Keratinocyte (primary cell): ENCODE measurements around the gene PIM2.

Experiments used
- EZH2 ChIP-seq: IDR thresholded peaks from one replicate; pipeline ENCODE4 v1.6.1; 2012; ENCODE audit warnings: inconsistent platforms, mild to moderate bottlenecking, low read length, moderate library complexity
- TF ChIP-seq, protein P1 (sequence below), 3 experiments: IDR thresholded peaks in 1 of 3; conservative IDR thresholded peaks in 1 of 3; optimal IDR thresholded peaks in 1 of 3; 2 replicates in 2 of 3; 3 replicates in 1 of 3; pipeline versions ENCODE3 to v1.5.1; 2011; ENCODE audit warnings: low read length in 3 of 3, mild to moderate bottlenecking in 3 of 3, moderate library complexity in 2 of 3, control low read depth in 1 of 3, inconsistent platforms in 1 of 3; ENCODE audit not compliant: insufficient read depth in 2 of 3; ENCODE audit errors: extremely low read depth in 1 of 3

GRCh38 chrX:48960291-48960690 is 41.5 kb upstream of the PIM2 start:
- TF ChIP-seq, protein P1, sequence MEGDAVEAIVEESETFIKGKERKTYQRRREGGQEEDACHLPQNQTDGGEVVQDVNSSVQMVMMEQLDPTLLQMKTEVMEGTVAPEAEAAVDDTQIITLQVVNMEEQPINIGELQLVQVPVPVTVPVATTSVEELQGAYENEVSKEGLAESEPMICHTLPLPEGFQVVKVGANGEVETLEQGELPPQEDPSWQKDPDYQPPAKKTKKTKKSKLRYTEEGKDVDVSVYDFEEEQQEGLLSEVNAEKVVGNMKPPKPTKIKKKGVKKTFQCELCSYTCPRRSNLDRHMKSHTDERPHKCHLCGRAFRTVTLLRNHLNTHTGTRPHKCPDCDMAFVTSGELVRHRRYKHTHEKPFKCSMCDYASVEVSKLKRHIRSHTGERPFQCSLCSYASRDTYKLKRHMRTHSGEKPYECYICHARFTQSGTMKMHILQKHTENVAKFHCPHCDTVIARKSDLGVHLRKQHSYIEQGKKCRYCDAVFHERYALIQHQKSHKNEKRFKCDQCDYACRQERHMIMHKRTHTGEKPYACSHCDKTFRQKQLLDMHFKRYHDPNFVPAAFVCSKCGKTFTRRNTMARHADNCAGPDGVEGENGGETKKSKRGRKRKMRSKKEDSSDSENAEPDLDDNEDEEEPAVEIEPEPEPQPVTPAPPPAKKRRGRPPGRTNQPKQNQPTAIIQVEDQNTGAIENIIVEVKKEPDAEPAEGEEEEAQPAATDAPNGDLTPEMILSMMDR (optimal IDR thresholded peaks at IDR 0.05 in 1 of 3, IDR thresholded peaks at IDR 0.05 in 1 of 3, conservative IDR thresholded peaks at IDR 0.05 in 1 of 3; ENCODE audit: extremely low read depth in 1 of 3, insufficient read depth in 2 of 3, low read length in 3 of 3): no peak
- TF ChIP-seq EZH2: no peak
